HG02642 (cell line): Measurements from ENCODE around the gene FANCC.

Source experiments
- ATAC-seq: cut with Tn5 transposase; IDR thresholded peaks from one replicate; pipeline ENCODE4 v1.9.1; 2021; ENCODE audit warnings: mild to moderate bottlenecking; ENCODE audit not compliant: unreplicated experiment, poor library complexity

Gene FANCC

GRCh38 chr9:95317119-95317892 lies at the start of gene FANCC:
Gene FANCC (minus strand): TSS chr9:95317709. CDS start chr9:95249291, 68,418 bp downstream.
- peak; percentile 86 for ATAC-seq

- no peak for ATAC-seq
Observed at GRCh38 chr9:95366731-95367325, 49.3 kb upstream of the FANCC start.

DNA sequence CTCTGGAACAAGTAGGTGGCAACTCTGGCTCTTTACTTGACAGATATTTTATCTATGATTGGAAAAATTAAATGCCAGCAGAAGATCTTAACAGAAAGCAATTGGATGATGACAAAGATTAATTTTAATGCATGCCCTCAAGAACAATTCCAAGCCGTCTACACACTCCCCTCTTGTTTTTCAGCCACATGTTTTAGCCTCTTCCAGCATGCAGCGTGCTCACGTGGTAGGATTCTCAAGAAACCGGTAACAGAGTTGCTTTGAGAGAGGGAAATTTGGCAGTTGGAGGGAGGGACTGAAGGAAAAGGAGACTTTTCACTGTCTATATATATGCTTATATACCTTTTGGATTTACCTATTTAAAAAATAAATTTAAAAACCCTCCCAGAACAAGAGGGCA lies 48.3 kb upstream of the FANCC start:
- no peak for ATAC-seq

GRCh38 chr9:95363051-95363841 lies 45.7 kb upstream of the FANCC start:
- no peak for ATAC-seq

- ATAC-seq = no peak
Observed at GRCh38 chr9:95360866-95361265, 43.4 kb upstream of the FANCC start.

DNA sequence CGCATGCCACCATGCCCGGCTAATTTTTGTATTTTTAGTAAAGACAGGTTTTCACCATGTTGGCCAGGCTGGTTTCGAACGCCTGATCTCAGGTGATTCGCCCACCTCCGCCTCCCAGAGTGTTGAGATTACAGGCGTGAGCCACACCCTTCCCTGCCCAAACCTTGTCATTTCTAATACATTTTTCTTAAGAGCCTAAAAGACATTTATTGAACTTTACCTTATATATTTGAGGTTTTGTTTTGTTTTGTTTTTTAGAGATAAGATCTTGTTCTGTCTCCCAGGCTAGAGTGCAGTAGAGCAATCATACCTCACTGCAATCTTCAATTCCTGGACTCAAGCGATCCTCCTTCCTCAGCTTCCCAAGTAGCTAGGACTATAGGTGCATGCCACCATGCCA lies 39.8 kb upstream of the FANCC start:
- ATAC-seq = no peak

- no peak for ATAC-seq
Observed at GRCh38 chr9:95355500-95355899, 38.0 kb upstream of the FANCC start.

GRCh38 chr9:95351051-95351450 lies 33.5 kb upstream of the FANCC start:
- no peak for ATAC-seq

DNA sequence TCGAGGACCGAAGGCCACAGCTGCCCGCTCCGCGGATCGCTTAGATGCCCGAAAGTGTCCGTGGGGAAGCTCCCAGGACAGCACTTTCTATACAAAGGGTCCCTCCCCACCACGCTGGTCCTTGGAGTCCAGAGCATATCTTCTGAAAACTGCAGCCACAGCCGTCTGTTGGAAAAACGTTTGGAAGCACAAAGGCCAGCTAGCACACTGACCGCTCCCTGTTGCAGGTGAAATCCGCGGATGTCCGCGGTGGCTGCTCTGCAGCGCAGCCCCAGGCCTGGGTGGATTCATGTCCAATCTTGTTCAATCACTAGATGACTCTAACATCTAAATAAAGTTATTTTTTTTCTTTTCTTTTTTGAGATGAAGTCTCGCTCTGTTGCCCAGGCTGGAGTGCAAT lies 32.8 kb upstream of the FANCC start:
- no peak for ATAC-seq

DNA sequence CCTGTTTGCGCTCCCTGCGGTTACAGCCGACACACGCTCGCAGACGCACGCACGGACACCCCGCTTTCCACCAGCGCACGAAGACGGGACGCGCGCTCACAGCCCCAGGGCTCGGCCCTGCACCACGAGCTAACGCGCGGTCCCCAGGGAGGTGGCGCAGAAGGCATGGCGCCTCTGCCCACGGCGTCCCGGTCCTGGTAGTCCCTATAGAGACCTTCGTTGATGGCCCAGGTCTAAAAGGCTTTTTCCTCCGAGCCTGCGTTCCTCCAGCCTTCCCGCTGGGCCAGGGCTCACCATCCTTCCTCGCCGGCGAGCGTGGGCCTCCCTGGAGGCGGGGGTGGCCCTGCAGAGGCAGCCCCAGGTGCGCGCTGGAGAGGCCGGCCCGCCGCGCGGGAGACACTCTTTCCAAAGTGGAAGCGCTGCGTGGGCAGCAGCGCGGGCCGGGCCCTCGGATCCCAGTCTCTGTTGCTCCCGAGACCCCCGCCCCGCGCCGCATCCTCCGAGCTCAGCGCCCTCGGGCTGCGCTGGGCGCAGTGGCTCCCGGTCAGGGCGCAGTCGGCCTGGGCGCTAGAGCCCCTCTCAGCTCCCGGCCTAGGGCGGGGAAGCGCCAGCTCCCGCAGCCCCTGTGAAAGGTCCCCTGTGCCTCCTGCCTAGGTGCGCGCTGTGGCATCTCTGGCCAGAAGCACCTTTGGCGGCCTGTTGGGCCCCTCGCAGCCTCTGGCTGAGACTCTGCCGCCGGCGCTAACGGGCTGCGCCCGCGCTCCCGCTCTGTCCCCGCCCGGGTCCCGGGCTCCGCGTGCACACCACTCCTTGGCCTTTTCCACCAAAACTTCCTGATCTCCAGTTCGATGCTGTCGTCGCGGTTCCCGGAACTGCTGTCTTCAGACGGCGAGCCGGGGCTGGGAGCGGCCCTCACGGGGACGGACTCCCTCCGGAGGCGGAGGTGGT lies 31.9 kb upstream of the FANCC start:
- no peak for ATAC-seq

GRCh38 chr9:95346021-95346420 lies 28.5 kb upstream of the FANCC start:
- ATAC-seq = no peak

- no peak for ATAC-seq
Observed at GRCh38 chr9:95344735-95345325, 27.3 kb upstream of the FANCC start.

DNA sequence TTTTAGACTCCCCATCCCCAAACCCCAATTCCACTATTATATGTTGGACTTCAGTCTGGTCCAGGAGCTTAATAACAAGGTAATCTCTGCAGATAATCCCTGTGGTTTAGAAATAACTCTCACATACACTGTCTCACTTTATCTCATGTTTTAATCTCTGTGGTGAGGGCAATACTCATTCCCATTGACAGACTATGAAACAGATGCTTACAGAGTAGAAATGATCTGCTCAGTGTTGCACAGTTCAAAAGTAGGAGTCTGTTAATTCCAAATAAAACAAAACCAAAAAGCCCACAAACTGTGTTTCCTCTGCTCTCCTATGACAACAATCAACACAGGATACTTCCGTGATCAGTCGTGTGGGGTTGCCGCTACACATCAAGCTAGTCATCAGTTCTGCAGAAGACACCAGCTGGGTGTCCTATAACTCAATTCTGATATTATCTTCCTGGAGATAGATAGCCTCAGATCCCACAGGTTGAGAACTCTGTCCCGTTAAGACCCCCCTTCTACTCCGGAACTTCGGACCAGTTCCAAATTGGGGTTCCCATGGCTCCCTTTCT lies 26.3 kb upstream of the FANCC start:
- ATAC-seq = no peak

GRCh38 chr9:95342571-95342970 lies 25.1 kb upstream of the FANCC start:
- no peak for ATAC-seq

- no peak for ATAC-seq
Observed at GRCh38 chr9:95341293-95341962, 23.9 kb upstream of the FANCC start.

- no peak for ATAC-seq
Observed at GRCh38 chr9:95338243-95338642, 20.7 kb upstream of the FANCC start.

GRCh38 chr9:95336281-95336680 lies 18.8 kb upstream of the FANCC start:
- ATAC-seq = no peak

- no peak for ATAC-seq
Observed at GRCh38 chr9:95333426-95333825, 15.9 kb upstream of the FANCC start.

DNA sequence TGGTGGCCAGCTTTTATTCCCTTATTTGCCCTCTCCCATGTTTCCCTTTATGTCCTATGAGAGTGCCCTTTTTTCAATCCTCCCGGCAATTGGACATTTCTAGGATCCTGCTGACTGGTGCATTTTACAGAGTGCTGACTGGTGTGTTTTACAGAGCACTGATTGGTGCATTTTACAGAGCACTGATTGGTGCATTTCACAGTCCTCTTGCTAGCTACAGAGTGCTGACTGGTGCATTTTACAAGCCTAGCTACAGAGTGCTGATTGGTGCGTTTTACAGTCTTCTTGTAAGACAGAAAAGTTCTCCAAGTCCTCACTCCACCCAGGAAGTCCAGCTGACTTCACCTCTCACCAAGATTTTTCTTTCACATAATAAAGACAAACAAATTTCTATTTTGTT lies 15.4 kb upstream of the FANCC start:
- no peak for ATAC-seq
